GM04504 (cell line): Measurements from ENCODE around the gene MAP4.
A peak's percentile ranks its signal among the peaks of the same experiment; 100 is the strongest.
"Not testable (repeated sequence)": the region's sequence is repeated elsewhere in the genome, so short reads cannot be mapped to it uniquely, and the experiment has no call there.

Experiments used
- DNase-seq: peaks from one replicate; pipeline ENCODE4 v3.0.0-alpha.2; 2012; ENCODE audit warnings: low read depth

MAP4 gene

GRCh38 chr3:48016301-48016973 lies at the start of gene MAP4:
Gene MAP4, minus strand, starts transcription at chr3:48016416. Its CDS starts 17,556 bp downstream, at chr3:47998860.
- DNase-seq, result no peak

- no peak for DNase-seq
Observed at GRCh38 chr3:48065035-48065434, 48.8 kb upstream of the MAP4 start.

GRCh38 chr3:48064292-48064829 lies 48.1 kb upstream of the MAP4 start:
- no peak for DNase-seq

GRCh38 chr3:48061586-48061985 lies 45.4 kb upstream of the MAP4 start:
- not testable (repeated sequence) for DNase-seq

- DNase-seq, result no peak
Observed at GRCh38 chr3:48058091-48058490, 41.9 kb upstream of the MAP4 start.

- no peak for DNase-seq
Observed at GRCh38 chr3:48057521-48057920, 41.3 kb upstream of the MAP4 start.

GRCh38 chr3:48047841-48048464 lies 31.7 kb upstream of the MAP4 start:
- DNase-seq, result no peak

GRCh38 chr3:48042071-48042760 lies 26.0 kb upstream of the MAP4 start:
- DNase-seq, result no peak

GRCh38 chr3:48039487-48040190 lies 23.4 kb upstream of the MAP4 start:
- DNase-seq, result peak; percentile 74

- no peak for DNase-seq
Observed at GRCh38 chr3:48038971-48039481, 22.8 kb upstream of the MAP4 start.

- DNase-seq, result no peak
Observed at GRCh38 chr3:48034000-48034516, 17.8 kb upstream of the MAP4 start.

GRCh38 chr3:48030188-48030587 lies 14.0 kb upstream of the MAP4 start:
- DNase-seq, result no peak

GRCh38 chr3:48026951-48027908 lies 11.0 kb upstream of the MAP4 start:
- DNase-seq, result no peak

GRCh38 chr3:48026098-48026497 lies 9.9 kb upstream of the MAP4 start:
- no peak for DNase-seq

GRCh38 chr3:48024401-48024800 lies 8.2 kb upstream of the MAP4 start:
- DNase-seq, result no peak

- no peak for DNase-seq
Observed at GRCh38 chr3:48023377-48023776, 7.2 kb upstream of the MAP4 start.

GRCh38 chr3:48022178-48022577 lies 6.0 kb upstream of the MAP4 start:
- no peak for DNase-seq

- no peak for DNase-seq
Observed at GRCh38 chr3:48018841-48019240, 2.6 kb upstream of the MAP4 start.

GRCh38 chr3:48015431-48016180 lies 610 bp downstream of the MAP4 start:
- no peak for DNase-seq

GRCh38 chr3:48014358-48014757 lies 1.9 kb downstream of the MAP4 start:
- DNase-seq, result no peak
